Astrocyte (in vitro differentiated cells and primary cell): Measurements from ENCODE around the gene LRPAP1.
"Not testable (repeated sequence)": the region's sequence is repeated elsewhere in the genome, so short reads cannot be mapped to it uniquely, and the experiment has no call there.

Experiments used
- EZH2 ChIP-seq: IDR thresholded peaks from 2 replicates; pipeline ENCODE4 v1.6.1; 2012; ENCODE audit warnings: mild to moderate bottlenecking, low read length, inconsistent platforms; ENCODE audit not compliant: insufficient read depth
- TF ChIP-seq, protein P1 (sequence below): IDR thresholded peaks from 2 replicates; pipeline ENCODE4 v1.5.1; 2011; ENCODE audit warnings: low read depth, mild to moderate bottlenecking, inconsistent platforms, low read length, moderate library complexity; ENCODE audit not compliant: insufficient read depth

DNA sequence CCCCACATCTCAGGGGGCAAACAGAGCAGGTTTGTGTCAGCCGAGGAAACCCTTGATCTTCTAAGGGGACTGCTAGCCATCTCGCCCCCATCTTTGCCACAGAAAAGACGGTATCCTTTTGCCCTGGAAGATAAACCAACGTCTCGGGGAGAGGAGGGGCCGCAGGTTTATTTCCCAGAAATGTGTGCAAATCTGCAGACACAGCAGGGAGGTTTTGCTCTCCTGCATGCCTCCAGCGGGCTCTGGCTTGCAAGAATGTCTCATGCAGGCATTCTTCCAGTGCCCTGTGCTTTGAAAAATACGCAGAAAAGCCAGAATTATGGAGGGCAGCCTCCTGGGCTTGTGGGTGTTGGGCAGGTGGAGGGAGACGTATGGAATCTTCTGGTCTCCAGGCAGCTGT is 42.6 kb upstream of the LRPAP1 start:
- TF ChIP-seq, protein P1, sequence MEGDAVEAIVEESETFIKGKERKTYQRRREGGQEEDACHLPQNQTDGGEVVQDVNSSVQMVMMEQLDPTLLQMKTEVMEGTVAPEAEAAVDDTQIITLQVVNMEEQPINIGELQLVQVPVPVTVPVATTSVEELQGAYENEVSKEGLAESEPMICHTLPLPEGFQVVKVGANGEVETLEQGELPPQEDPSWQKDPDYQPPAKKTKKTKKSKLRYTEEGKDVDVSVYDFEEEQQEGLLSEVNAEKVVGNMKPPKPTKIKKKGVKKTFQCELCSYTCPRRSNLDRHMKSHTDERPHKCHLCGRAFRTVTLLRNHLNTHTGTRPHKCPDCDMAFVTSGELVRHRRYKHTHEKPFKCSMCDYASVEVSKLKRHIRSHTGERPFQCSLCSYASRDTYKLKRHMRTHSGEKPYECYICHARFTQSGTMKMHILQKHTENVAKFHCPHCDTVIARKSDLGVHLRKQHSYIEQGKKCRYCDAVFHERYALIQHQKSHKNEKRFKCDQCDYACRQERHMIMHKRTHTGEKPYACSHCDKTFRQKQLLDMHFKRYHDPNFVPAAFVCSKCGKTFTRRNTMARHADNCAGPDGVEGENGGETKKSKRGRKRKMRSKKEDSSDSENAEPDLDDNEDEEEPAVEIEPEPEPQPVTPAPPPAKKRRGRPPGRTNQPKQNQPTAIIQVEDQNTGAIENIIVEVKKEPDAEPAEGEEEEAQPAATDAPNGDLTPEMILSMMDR = not testable (repeated sequence)
- not testable (repeated sequence) for TF ChIP-seq EZH2
